Tibial nerve (tissue), 4 donors: ENCODE results near the gene MYO9B. TPM values are rescaled to one million over a fixed set of nuclear protein-coding genes. Genes with fewer than 3 reads are reported as not detected.

ENCODE experiments used
- DNase-seq, 2 donors: peaks; one replicate each; pipeline ENCODE4 v3.0.0-alpha.2; 2019; ENCODE audit warnings: low spot score in 2 of 2
- H3K27ac ChIP-seq, 4 donors: fragments of 200-600 bp; sonication (generic) in 3 of 4; one replicate each; pipeline ENCODE4 v1.5.1; 2017 to 2019; ENCODE audit warnings: mild to moderate bottlenecking in 1 of 4
- H3K27me3 ChIP-seq, 2 donors: fragments of 200-600 bp; sonication (generic) in 1 of 2; one replicate each; pipeline versions ENCODE4 v1.5.1 to v1.6.0; 2017 to 2019
- H3K36me3 ChIP-seq, 3 donors: fragments of 200-600 bp; sonication (generic); one replicate each; pipeline ENCODE4 v1.5.1; 2018 to 2019
- H3K4me1 ChIP-seq, 4 donors: fragments of 200-600 bp; sonication (generic) in 3 of 4; one replicate each; pipeline ENCODE4 v1.5.1; 2017 to 2019
- H3K4me3 ChIP-seq, 4 donors: fragments of 200-600 bp; sonication (generic) in 3 of 4; one replicate each; pipeline ENCODE4 v1.5.1; 2017 to 2019; ENCODE audit warnings: mild to moderate bottlenecking in 1 of 4, moderate library complexity in 1 of 4
- H3K9me3 ChIP-seq, 4 donors: fragments of 200-600 bp; sonication (generic) in 3 of 4; one replicate each; pipeline ENCODE4 v1.5.1; 2017 to 2019
- EP300 ChIP-seq, 2 donors: sonication (generic); formaldehyde crosslinking; IDR thresholded peaks; one replicate each; pipeline ENCODE4 v1.6.1; 2017; ENCODE audit warnings: antibody characterized with exemption in 2 of 2, mild to moderate bottlenecking in 1 of 2
- POLR2A ChIP-seq, 2 donors: fragments of 450-650 bp; IDR thresholded peaks; one replicate each; pipeline ENCODE4 v1.6.1; 2017; ENCODE audit warnings: antibody characterized with exemption in 2 of 2, mild to moderate bottlenecking in 2 of 2, moderate library complexity in 2 of 2
- WGBS, 2 donors: methylation state at CpG; one replicate each; pipeline ENCODE4 v1.1.5; 2018; 5-methylcytosine and 5-hydroxymethylcytosine counted together
- total RNA-seq, 4 donors: library from RNA; depleted of rRNA; stranded (reverse); fragments of >200 nt; gene quantifications; one replicate each; pipeline ENCODE4 v1.1.0, GENCODE V29; 2016
- TF ChIP-seq, protein P1 (sequence below), 5 experiments: fragments of 200-600 bp in 3 of 5; fragments of 450-650 bp in 2 of 5; sonication (generic) in 3 of 5; IDR thresholded peaks; one replicate each; pipeline ENCODE4 v1.5.1; 2016 to 2019; ENCODE audit warnings: antibody characterized with exemption in 5 of 5, mild to moderate bottlenecking in 3 of 5, moderate library complexity in 2 of 5

Gene MYO9B
- total RNA-seq, 4 donors from 2014 or later: 61.7 to 201 (median 115) TPM

DNA sequence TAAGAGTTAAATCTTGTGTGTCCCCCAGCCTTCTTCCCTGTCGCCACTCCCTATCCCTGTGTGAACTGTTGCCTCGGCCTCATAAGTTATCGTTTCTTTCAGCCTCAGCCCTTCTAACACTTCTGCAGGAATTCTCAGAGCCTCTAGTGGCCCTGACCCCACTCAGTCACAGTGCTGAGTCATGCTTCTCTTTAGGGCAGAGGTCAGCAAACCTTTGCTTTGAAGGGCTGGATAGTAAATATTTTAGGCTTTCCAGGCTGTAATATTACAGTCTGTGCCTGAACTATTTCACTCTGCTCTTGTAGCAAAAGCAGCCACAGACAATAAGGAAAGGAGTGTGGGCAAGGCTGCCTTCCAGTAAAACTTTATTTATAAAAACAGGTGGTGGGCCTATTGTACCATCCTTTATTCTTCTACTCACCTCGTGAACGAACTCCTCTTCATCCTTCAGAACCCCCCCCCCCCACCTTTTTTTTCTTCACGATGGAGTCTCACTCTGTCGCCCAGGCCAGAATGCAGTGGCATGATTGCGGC lies 22.1 kb downstream of the MYO9B start:
- TF ChIP-seq POLR2A (IDR thresholded peaks at IDR 0.05) (no peak), EP300 (IDR thresholded peaks at IDR 0.05) (no peak)
- TF ChIP-seq, protein P1, sequence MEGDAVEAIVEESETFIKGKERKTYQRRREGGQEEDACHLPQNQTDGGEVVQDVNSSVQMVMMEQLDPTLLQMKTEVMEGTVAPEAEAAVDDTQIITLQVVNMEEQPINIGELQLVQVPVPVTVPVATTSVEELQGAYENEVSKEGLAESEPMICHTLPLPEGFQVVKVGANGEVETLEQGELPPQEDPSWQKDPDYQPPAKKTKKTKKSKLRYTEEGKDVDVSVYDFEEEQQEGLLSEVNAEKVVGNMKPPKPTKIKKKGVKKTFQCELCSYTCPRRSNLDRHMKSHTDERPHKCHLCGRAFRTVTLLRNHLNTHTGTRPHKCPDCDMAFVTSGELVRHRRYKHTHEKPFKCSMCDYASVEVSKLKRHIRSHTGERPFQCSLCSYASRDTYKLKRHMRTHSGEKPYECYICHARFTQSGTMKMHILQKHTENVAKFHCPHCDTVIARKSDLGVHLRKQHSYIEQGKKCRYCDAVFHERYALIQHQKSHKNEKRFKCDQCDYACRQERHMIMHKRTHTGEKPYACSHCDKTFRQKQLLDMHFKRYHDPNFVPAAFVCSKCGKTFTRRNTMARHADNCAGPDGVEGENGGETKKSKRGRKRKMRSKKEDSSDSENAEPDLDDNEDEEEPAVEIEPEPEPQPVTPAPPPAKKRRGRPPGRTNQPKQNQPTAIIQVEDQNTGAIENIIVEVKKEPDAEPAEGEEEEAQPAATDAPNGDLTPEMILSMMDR (IDR thresholded peaks at IDR 0.05): no peak
- H3K9me3 ChIP-seq: no peaks in the 10 kb centered on the region
- WGBS, 2 donors: 69% methylated on average over 8 of the region's 8 CpGs
- peak overlapping the region in 3 of 4 donors; percentile 20 to 49 (median 26) for H3K27ac ChIP-seq
- DNase-seq: no peak
- H3K4me3 ChIP-seq: no peak overlapping the region
- peaks cover 0 to 38% (median 4%) of the 10 kb centered on the region in 4 donors for H3K4me1 ChIP-seq
- peaks cover 0 to 15% (median 13%) of the 10 kb centered on the region in 3 donors for H3K36me3 ChIP-seq
- H3K27me3 ChIP-seq: no peaks in the 10 kb centered on the region

DNA sequence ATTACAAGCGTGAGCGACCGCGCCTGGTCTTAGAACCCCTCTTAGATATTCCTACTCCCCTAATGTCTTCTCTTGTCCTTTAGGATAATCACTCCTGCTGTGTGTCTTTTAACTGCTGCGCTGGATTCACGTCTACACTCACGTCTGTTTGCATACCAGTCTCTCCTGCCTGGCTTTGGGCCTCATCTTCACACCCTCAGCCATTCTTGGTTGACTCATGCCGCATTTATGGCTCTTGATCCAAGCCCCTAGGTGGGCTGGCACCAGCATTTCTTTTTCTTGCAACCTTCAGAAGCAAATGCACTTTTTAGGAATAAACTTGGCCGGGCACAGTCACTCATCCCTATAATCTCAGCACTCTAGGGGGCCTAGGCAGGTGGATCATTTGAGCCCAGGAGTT lies 22.7 kb downstream of the MYO9B start:
- H3K4me1 ChIP-seq: peaks cover 0 to 34% (median 4%) of the 10 kb centered on the region in 4 donors
- no peak overlapping the region for H3K4me3 ChIP-seq
- DNase-seq: no peak
- H3K27ac ChIP-seq: peak overlapping the region in 1 of 4 donors; percentile 16
- H3K27me3 ChIP-seq: no peaks in the 10 kb centered on the region
- peaks cover 0 to 22% (median 13%) of the 10 kb centered on the region in 3 donors for H3K36me3 ChIP-seq
- no peaks in the 10 kb centered on the region for H3K9me3 ChIP-seq
- TF ChIP-seq POLR2A (IDR thresholded peaks at IDR 0.05) (no peak), EP300 (IDR thresholded peaks at IDR 0.05) (no peak)
- TF ChIP-seq, protein P1 (IDR thresholded peaks at IDR 0.05): no peak
- WGBS, 2 donors: 92 to 93% methylated on average over 9 of the region's 9 CpGs

DNA sequence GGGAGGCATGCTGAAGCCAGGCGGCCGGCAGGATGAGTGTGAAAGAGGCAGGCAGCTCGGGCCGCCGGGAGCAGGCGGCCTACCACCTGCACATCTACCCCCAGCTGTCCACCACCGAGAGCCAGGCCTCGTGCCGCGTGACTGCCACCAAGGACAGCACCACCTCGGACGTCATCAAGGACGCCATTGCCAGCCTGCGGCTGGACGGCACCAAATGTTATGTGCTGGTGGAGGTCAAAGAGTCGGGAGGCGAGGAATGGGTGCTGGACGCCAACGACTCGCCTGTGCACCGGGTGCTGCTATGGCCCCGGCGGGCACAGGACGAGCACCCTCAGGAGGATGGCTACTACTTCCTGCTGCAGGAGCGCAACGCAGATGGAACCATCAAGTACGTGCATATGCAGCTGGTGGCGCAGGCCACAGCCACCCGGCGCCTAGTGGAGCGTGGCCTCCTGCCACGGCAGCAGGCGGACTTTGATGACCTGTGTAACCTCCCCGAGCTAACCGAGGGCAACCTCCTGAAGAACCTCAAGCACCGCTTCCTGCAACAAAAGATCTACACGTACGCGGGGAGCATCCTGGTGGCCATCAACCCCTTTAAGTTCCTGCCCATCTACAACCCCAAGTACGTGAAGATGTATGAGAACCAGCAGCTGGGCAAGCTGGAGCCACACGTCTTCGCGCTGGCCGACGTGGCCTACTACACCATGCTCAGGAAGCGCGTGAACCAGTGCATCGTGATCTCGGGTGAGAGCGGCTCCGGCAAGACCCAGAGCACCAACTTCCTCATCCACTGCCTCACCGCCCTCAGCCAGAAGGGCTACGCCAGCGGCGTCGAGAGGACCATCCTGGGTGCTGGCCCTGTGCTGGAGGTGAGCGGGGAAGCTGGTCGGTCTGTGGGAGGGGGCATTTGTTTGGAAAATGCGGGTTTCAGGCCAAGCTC lies 26.4 kb downstream of the MYO9B start:
- Histone ChIP-seq H3K4me3 (no peak overlapping the region), H3K9me3 (no peaks in the 10 kb centered on the region), H3K27ac (no peak overlapping the region), H3K27me3 (no peaks in the 10 kb centered on the region), H3K4me1 (peaks cover 0 to 32% (median 8%) of the 10 kb centered on the region in 4 donors), H3K36me3 (peaks cover 0 to 41% (median 13%) of the 10 kb centered on the region in 3 donors)
- TF ChIP-seq, protein P1 (IDR thresholded peaks at IDR 0.05): no peak
- TF ChIP-seq EP300 (IDR thresholded peaks at IDR 0.05) (no peak), POLR2A (IDR thresholded peaks at IDR 0.05) (no peak)
- no peak for DNase-seq
- 96 to 97% methylated on average over 54 to 57 of the region's 59 CpGs for WGBS, 2 donors

DNA sequence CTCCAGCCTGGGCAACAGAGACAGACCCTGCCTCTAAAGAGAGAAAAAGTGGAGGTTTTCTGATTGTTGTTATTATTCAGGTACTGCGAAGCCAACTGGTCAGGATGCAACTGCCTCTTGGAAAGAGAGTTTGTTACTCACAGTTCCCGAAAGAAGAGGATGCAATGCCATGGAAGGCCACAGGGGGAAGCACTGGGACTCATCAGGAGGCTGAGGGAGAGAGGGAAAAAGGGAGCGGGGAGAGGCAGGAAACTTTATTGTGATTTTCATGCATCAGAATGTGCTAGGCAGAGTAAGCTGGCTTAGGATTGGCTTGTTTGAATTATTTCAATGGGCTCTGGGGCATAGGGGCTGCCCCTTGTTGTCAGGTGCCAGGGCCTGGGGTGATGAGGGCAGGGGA lies 27.6 kb downstream of the MYO9B start:
- Histone ChIP-seq H3K4me1 (peaks cover 0 to 33% (median 14%) of the 10 kb centered on the region in 4 donors), H3K4me3 (no peak overlapping the region), H3K27ac (no peak overlapping the region), H3K9me3 (no peaks in the 10 kb centered on the region), H3K27me3 (no peaks in the 10 kb centered on the region), H3K36me3 (peaks cover 0 to 41% (median 13%) of the 10 kb centered on the region in 3 donors)
- TF ChIP-seq POLR2A (IDR thresholded peaks at IDR 0.05): no peak
- TF ChIP-seq, protein P1 (IDR thresholded peaks at IDR 0.05): peak in 4 of 5 experiments; percentile 10 to 30 (median 22)
- no peak for DNase-seq
- WGBS, 2 donors: 80 to 95% methylated on average over 3 of the region's 3 CpGs

DNA sequence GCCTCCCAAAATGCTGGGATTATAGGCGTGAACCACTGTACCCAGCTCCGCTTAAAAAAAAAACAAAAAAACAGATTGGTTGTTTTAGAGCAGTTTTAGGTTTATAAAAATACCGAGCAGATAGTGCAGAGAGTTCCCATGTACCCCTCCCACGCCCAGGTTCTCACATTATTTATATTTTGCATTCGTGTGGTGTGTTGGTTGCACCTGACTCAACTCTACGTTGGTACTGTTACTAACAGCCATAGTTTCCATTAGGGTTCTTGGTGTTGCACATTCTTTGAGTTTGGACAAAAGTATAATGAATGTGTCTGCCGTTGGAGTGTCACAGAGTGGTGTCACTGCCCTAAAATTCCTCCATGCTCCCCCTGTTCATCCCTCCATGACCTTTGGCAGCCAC lies 29.1 kb downstream of the MYO9B start:
- Histone ChIP-seq H3K9me3 (no peaks in the 10 kb centered on the region), H3K36me3 (peaks cover 0 to 41% (median 13%) of the 10 kb centered on the region in 3 donors), H3K27ac (no peak overlapping the region), H3K4me1 (peaks cover 0 to 45% (median 21%) of the 10 kb centered on the region in 4 donors), H3K27me3 (no peaks in the 10 kb centered on the region), H3K4me3 (no peak overlapping the region)
- WGBS, 2 donors: 68 to 77% methylated on average over 7 of the region's 7 CpGs
- no peak for TF ChIP-seq EP300 (IDR thresholded peaks at IDR 0.05)
- TF ChIP-seq, protein P1 (IDR thresholded peaks at IDR 0.05): no peak
- TF ChIP-seq POLR2A (IDR thresholded peaks at IDR 0.05): no peak
- no peak for DNase-seq
